ENCODE measurements around the gene ACOT8.

The ACOT8 gene

GRCh38 chr20:45796337-45797065, 60.7 kb downstream of the ACOT8 start:
- DNase-seq (ENCODE audit: low read depth in 2 of 2): no peak

- no peak for DNase-seq (ENCODE audit: low read depth in 2 of 2)
These were observed 64.7 kb downstream of the ACOT8 start for GRCh38 chr20:45792317-45793118.
